ENCODE data around the gene CFAP97D1. TPM values are rescaled to one million over a fixed set of nuclear protein-coding genes. Genes with fewer than 3 reads are reported as not detected.

The CFAP97D1 gene
- total and polyA plus RNA-seq, 11 donors, result 0.05 to 0.45 TPM; not detected in 9

GRCh38 chr17:43810823-43811222 lies 30.6 kb downstream of the CFAP97D1 start:
- DNase-seq (no peak), ATAC-seq (no peak)
- Histone ChIP-seq H3K27me3 (no peaks in the 10 kb centered on the region), H3K9me3 (no peaks in the 10 kb centered on the region), H3K36me3 (peaks cover 9 to 96% (median 69%) of the 10 kb centered on the region in 9 donors), H3K27ac (no peak overlapping the region), H3K4me1 (peaks cover 0 to 14% (median 0%) of the 10 kb centered on the region in 12 donors), H3K4me3 (no peak overlapping the region)
- TF ChIP-seq CTCF (IDR thresholded peaks at IDR 0.05) (no peak), POLR2A (IDR thresholded peaks at IDR 0.05) (no peak)
- whole genome bisulfite sequencing, 4 donors, result 87 to 91% (median 89%) methylated on average over 5 of the region's 5 CpGs
- intact Hi-C loops (cut with DNase I), result no loop called here

GRCh38 chr17:43812396-43813265 lies 32.4 kb downstream of the CFAP97D1 start:
- 93 to 96% (median 94%) methylated on average over 7 to 10 of the region's 10 CpGs for WGBS, 4 donors
- Histone ChIP-seq H3K9me3 (no peaks in the 10 kb centered on the region), H3K27ac (no peak overlapping the region)

GRCh38 chr17:43813386-43813785 lies 33.2 kb downstream of the CFAP97D1 start:
- 90 to 100% (median 94%) methylated on average over 2 to 3 of the region's 3 CpGs for WGBS, 4 donors
- TF ChIP-seq POLR2A (IDR thresholded peaks at IDR 0.05), result no peak
- TF ChIP-seq CTCF (IDR thresholded peaks at IDR 0.05), result no peak
- no peak overlapping the region for H3K4me3 ChIP-seq
- no peak for ATAC-seq
- H3K27me3 ChIP-seq, result no peaks in the 10 kb centered on the region
- no peak overlapping the region for H3K27ac ChIP-seq
- no peaks in the 10 kb centered on the region for H3K9me3 ChIP-seq
- DNase-seq, result no peak
- peaks cover 0 to 14% (median 2%) of the 10 kb centered on the region in 12 donors for H3K4me1 ChIP-seq
- intact Hi-C loops (cut with DNase I), result no loop called here
- peaks cover 9 to 92% (median 61%) of the 10 kb centered on the region in 9 donors for H3K36me3 ChIP-seq

More at GRCh38 chr17:43812396-43813265, 32.4 kb downstream of the CFAP97D1 start:
- Histone ChIP-seq H3K27me3 (no peaks in the 10 kb centered on the region), H3K4me3 (no peak overlapping the region), H3K36me3 (peaks cover 9 to 96% (median 69%) of the 10 kb centered on the region in 9 donors), H3K4me1 (peaks cover 0 to 14% (median 2%) of the 10 kb centered on the region in 12 donors)
- DNase-seq (no peak), ATAC-seq (no peak)
- TF ChIP-seq CTCF (IDR thresholded peaks at IDR 0.05), result no peak
- no peak for TF ChIP-seq POLR2A (IDR thresholded peaks at IDR 0.05)
- intact Hi-C loops (cut with DNase I), result no loop called here

GRCh38 chr17:43814026-43814425 lies 33.8 kb downstream of the CFAP97D1 start:
- Histone ChIP-seq H3K27ac (peak overlapping the region in 1 of 12 donors; percentile 15), H3K4me1 (peaks cover 0 to 16% (median 2%) of the 10 kb centered on the region in 12 donors), H3K9me3 (no peaks in the 10 kb centered on the region), H3K36me3 (peaks cover 9 to 91% (median 55%) of the 10 kb centered on the region in 9 donors), H3K4me3 (no peak overlapping the region), H3K27me3 (no peaks in the 10 kb centered on the region)
- TF ChIP-seq CTCF (IDR thresholded peaks at IDR 0.05), result no peak
- TF ChIP-seq POLR2A (IDR thresholded peaks at IDR 0.05), result no peak
- ATAC-seq (no peak), DNase-seq (no peak)
- intact Hi-C loops (cut with DNase I), result no loop called here
- 83 to 90% (median 87%) methylated on average over 12 of the region's 12 CpGs for WGBS, 4 donors
